ENCODE measurements around the gene C10orf90. TPM values are rescaled to one million over a fixed set of nuclear protein-coding genes. Genes with fewer than 3 reads are reported as not detected.

C10orf90 gene
- total RNA-seq, 3 donors from 2014 or later: 0.16 to 30.4 (median 3.9) TPM

DNA sequence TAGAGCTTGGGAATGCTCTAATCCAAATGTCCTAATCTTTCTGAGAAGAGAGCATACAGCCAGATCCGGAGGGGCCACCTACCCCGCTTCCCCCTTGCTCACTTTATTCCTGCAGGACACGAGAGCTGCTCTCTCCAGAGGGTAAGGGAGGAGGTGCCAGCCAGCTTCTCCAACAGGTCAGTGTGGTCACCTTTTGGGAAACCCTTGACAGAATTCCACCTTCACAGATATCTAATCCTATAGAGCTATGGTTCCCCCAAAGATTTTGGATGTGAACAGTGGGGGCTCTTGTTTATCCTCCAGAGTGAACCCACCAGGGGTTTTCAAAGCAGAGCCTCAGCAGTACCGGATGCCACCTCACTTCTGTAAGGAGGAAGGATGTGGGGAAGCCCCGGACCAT is 34.6 kb upstream of the C10orf90 start:
- no peak overlapping the region for H3K27ac ChIP-seq
- no peaks in the 10 kb centered on the region for H3K36me3 ChIP-seq
- intact Hi-C loops (cut with DNase I; ENCODE audit: low total_unique reads): no loop called here
- TF ChIP-seq, protein P1, sequence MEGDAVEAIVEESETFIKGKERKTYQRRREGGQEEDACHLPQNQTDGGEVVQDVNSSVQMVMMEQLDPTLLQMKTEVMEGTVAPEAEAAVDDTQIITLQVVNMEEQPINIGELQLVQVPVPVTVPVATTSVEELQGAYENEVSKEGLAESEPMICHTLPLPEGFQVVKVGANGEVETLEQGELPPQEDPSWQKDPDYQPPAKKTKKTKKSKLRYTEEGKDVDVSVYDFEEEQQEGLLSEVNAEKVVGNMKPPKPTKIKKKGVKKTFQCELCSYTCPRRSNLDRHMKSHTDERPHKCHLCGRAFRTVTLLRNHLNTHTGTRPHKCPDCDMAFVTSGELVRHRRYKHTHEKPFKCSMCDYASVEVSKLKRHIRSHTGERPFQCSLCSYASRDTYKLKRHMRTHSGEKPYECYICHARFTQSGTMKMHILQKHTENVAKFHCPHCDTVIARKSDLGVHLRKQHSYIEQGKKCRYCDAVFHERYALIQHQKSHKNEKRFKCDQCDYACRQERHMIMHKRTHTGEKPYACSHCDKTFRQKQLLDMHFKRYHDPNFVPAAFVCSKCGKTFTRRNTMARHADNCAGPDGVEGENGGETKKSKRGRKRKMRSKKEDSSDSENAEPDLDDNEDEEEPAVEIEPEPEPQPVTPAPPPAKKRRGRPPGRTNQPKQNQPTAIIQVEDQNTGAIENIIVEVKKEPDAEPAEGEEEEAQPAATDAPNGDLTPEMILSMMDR (IDR thresholded peaks at IDR 0.05): no peak
- no peak overlapping the region for H3K4me3 ChIP-seq
- no peaks in the 10 kb centered on the region for H3K4me1 ChIP-seq
- H3K27me3 ChIP-seq: no peaks in the 10 kb centered on the region
- DNase-seq (ENCODE audit: low spot score in 2 of 2): no peak
- H3K9me3 ChIP-seq: no peaks in the 10 kb centered on the region

DNA sequence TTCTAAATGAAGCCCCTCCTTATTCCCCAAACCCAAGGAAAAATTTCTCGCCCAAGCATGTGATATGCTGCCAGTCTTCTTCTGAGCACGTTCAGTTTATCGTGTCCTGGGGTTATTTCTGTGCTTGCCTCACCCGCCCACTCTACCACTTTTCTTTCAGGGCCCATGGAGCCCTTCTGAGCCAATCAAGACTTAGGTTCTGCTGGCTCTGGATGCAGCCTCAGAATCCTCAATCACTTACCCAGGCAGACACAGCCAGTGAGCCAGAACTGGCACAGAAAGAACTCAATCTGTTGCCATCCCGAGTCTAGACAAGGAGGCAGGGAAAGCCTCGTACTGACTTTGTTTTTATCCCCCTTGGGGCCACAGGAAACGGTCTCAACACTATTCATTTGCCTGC is 34.2 kb upstream of the C10orf90 start:
- DNase-seq (ENCODE audit: low spot score in 2 of 2): no peak

DNA sequence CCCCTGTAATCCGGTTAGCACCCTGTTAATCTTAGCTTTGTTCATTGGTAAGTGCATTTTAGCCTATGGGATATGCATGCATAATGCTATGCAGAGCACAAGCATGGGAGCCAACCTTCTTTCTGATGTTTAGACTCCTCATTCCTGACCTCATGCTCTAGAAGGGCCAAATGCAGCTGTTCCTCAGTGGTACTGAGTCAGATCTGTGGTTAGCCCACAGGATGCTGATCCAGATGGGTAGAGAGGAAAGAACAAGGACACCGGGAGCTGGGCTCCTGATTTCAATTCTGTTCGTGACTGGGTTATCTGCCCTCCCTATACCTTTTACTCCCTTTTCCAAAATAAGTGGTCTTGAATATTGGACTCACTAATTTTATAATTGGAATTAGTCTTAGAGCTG is 31.7 kb upstream of the C10orf90 start:
- Histone ChIP-seq H3K27ac (no peak overlapping the region), H3K27me3 (no peaks in the 10 kb centered on the region), H3K4me3 (no peak overlapping the region), H3K4me1 (no peaks in the 10 kb centered on the region), H3K9me3 (no peaks in the 10 kb centered on the region), H3K36me3 (no peaks in the 10 kb centered on the region)
- intact Hi-C loops (cut with DNase I; ENCODE audit: low total_unique reads): no loop called here
- DNase-seq (ENCODE audit: low spot score in 2 of 2): no peak
- TF ChIP-seq POLR2A (IDR thresholded peaks at IDR 0.05) (no peak), POLR2AphosphoS5 (IDR thresholded peaks at IDR 0.05) (no peak)
- TF ChIP-seq, protein P1 (IDR thresholded peaks at IDR 0.05): no peak

More for the DNA sequence above, 34.2 kb upstream of the C10orf90 start:
- no peaks in the 10 kb centered on the region for H3K9me3 ChIP-seq
- no peak overlapping the region for H3K27ac ChIP-seq
- no peak overlapping the region for H3K4me3 ChIP-seq
- H3K27me3 ChIP-seq: no peaks in the 10 kb centered on the region
- H3K36me3 ChIP-seq: no peaks in the 10 kb centered on the region
- intact Hi-C loops (cut with DNase I; ENCODE audit: low total_unique reads): no loop called here
- TF ChIP-seq, protein P1 (IDR thresholded peaks at IDR 0.05): no peak
- TF ChIP-seq POLR2A (IDR thresholded peaks at IDR 0.05) (no peak), POLR2AphosphoS5 (IDR thresholded peaks at IDR 0.05) (no peak)
- H3K4me1 ChIP-seq: no peaks in the 10 kb centered on the region

DNA sequence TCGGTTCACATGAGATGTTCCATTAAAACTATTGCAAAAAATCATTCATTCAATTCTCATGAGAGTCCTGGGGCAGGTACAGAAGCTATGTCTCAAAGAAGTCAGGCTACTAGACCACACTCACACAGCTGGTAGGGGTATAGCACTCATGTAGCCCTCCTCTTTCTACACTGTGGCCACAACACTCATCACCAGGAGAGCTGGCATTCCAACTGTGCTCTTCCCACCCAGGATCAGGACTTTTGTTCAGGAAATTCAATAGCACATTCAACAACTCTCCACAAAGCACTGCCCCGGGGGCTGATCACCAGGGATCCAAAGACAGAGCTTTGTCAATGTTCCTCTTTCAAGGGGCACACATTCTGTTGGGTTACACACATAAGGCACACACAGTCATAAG is 31.0 kb upstream of the C10orf90 start:
- H3K4me3 ChIP-seq: no peak overlapping the region
- H3K36me3 ChIP-seq: no peaks in the 10 kb centered on the region
- DNase-seq (ENCODE audit: low spot score in 2 of 2): no peak
- no peak for TF ChIP-seq POLR2A (IDR thresholded peaks at IDR 0.05)
- TF ChIP-seq, protein P1 (IDR thresholded peaks at IDR 0.05): no peak
- no peak for TF ChIP-seq POLR2AphosphoS5 (IDR thresholded peaks at IDR 0.05)
- H3K27ac ChIP-seq: no peak overlapping the region
- intact Hi-C loops (cut with DNase I; ENCODE audit: low total_unique reads): no loop called here
- H3K9me3 ChIP-seq: no peaks in the 10 kb centered on the region
- no peaks in the 10 kb centered on the region for H3K27me3 ChIP-seq
- no peaks in the 10 kb centered on the region for H3K4me1 ChIP-seq

DNA sequence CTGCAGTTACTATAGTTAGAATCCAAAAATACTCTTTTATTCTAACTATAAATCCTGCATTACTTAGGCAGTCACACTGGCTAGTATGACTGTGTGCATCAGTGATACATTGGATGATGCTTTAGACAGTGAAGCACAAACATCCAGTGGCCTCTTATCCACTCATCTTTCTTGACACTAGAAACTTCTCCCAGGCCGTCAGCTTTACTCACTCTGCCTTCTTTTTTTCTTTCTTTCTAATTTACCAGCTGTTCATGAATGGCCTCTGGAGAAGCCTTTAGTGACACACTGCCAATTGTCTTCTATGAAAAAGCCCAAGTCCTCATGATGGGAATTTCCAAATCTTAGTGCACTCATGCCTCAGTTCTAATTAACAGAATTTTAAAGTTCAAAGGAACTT is 26.2 kb upstream of the C10orf90 start:
- DNase-seq (ENCODE audit: low spot score in 2 of 2): no peak
- Histone ChIP-seq H3K4me3 (no peak overlapping the region), H3K27ac (no peak overlapping the region), H3K4me1 (no peaks in the 10 kb centered on the region), H3K9me3 (peaks cover 2 to 10% of the 10 kb centered on the region in 2 donors), H3K36me3 (no peaks in the 10 kb centered on the region), H3K27me3 (no peaks in the 10 kb centered on the region)
- TF ChIP-seq, protein P1 (IDR thresholded peaks at IDR 0.05): no peak
- TF ChIP-seq POLR2A (IDR thresholded peaks at IDR 0.05): no peak
- no peak for TF ChIP-seq POLR2AphosphoS5 (IDR thresholded peaks at IDR 0.05)
- intact Hi-C loops (cut with DNase I; ENCODE audit: low total_unique reads): no loop called here

Measured in breast epithelium (tissue), 4 donors.